ENCODE measurements around the gene SLFN11. TPM values are rescaled to one million over a fixed set of nuclear protein-coding genes. Genes with fewer than 3 reads are reported as not detected.

The SLFN11 gene
- total RNA-seq, 1 donor from 2014 or later, result 0.25 TPM

- H3K79me2 ChIP-seq (ENCODE audit: insufficient read depth, low read length), result no peaks in the 10 kb centered on the region
- no peaks in the 10 kb centered on the region for H3K9me3 Mint-ChIP-seq (ENCODE audit: unreplicated experiment)
- H3K9me3 ChIP-seq (ENCODE audit: insufficient read depth, low read depth, low read length), result no peaks in the 10 kb centered on the region
- peak overlapping the region; percentile 82 for H3K4me2 ChIP-seq (ENCODE audit: low read length)
- H3K4me1 Mint-ChIP-seq (ENCODE audit: low read depth, unreplicated experiment), result peaks cover 4% of the 10 kb centered on the region
- H3K27me3 ChIP-seq (ENCODE audit: insufficient read depth, low read length), result peaks cover 26% of the 10 kb centered on the region
- H3K27me3 Mint-ChIP-seq (ENCODE audit: low read depth, unreplicated experiment), result peaks cover 46% of the 10 kb centered on the region
- no peak overlapping the region for H3K9ac ChIP-seq (ENCODE audit: low read length)
- TF ChIP-seq EZH2 (IDR thresholded peaks at IDR 0.05; ENCODE audit: insufficient read depth, low read length) (no peak), CTCF (IDR thresholded peaks at IDR 0.05; ENCODE audit: insufficient read depth, low read depth, low read length) (no peak)
- peak overlapping the region; percentile 7 for H3K4me3 ChIP-seq (ENCODE audit: insufficient read depth, low read depth, low read length)
- no peaks in the 10 kb centered on the region for H4K20me1 ChIP-seq (ENCODE audit: insufficient read depth, low read length)
- H3K4me1 ChIP-seq (ENCODE audit: insufficient read depth, low read length), result peaks cover 12% of the 10 kb centered on the region
- H3K27ac Mint-ChIP-seq (ENCODE audit: unreplicated experiment), result peak overlapping the region; percentile 75
- no peaks in the 10 kb centered on the region for H3K36me3 Mint-ChIP-seq (ENCODE audit: low read depth, unreplicated experiment)
- no peaks in the 10 kb centered on the region for H3K36me3 ChIP-seq (ENCODE audit: insufficient read depth, low read length)
- DNase-seq (ENCODE audit: low read depth) (no peak), FAIRE-seq (no peak)
- H3K27ac ChIP-seq (ENCODE audit: low read depth, low read length), result no peak overlapping the region
- H2AFZ ChIP-seq (ENCODE audit: low read depth, low read length), result peak overlapping the region; percentile 77
- peak overlapping the region; percentile 82 for H3K4me3 Mint-ChIP-seq (ENCODE audit: unreplicated experiment)
These were observed 27.9 kb downstream of the SLFN11 start for GRCh38 chr17:35345445-35345925.

- Histone ChIP-seq H2AFZ (ENCODE audit: low read depth, low read length) (no peak overlapping the region), H4K20me1 (ENCODE audit: insufficient read depth, low read length) (no peaks in the 10 kb centered on the region), H3K27me3 (ENCODE audit: insufficient read depth, low read length) (peaks cover 26% of the 10 kb centered on the region), H3K9ac (ENCODE audit: low read length) (no peak overlapping the region), H3K36me3 (ENCODE audit: insufficient read depth, low read length) (no peaks in the 10 kb centered on the region), H3K4me2 (ENCODE audit: low read length) (no peak overlapping the region), H3K79me2 (ENCODE audit: insufficient read depth, low read length) (no peaks in the 10 kb centered on the region), H3K27ac (ENCODE audit: low read depth, low read length) (no peak overlapping the region), H3K9me3 (ENCODE audit: insufficient read depth, low read depth, low read length) (no peaks in the 10 kb centered on the region), H3K4me1 (ENCODE audit: insufficient read depth, low read length) (peaks cover 12% of the 10 kb centered on the region), H3K4me3 (ENCODE audit: insufficient read depth, low read depth, low read length) (no peak overlapping the region)
- TF ChIP-seq CTCF (IDR thresholded peaks at IDR 0.05; ENCODE audit: insufficient read depth, low read depth, low read length), result no peak
- no peak for TF ChIP-seq EZH2 (IDR thresholded peaks at IDR 0.05; ENCODE audit: insufficient read depth, low read length)
- Mint-ChIP-seq H3K4me1 (ENCODE audit: low read depth, unreplicated experiment) (peaks cover 4% of the 10 kb centered on the region), H3K36me3 (ENCODE audit: low read depth, unreplicated experiment) (no peaks in the 10 kb centered on the region), H3K9me3 (ENCODE audit: unreplicated experiment) (peaks cover 1% of the 10 kb centered on the region), H3K4me3 (ENCODE audit: unreplicated experiment) (no peak overlapping the region), H3K27ac (ENCODE audit: unreplicated experiment) (no peak overlapping the region), H3K27me3 (ENCODE audit: low read depth, unreplicated experiment) (peaks cover 46% of the 10 kb centered on the region)
- no peak for FAIRE-seq
- DNase-seq (ENCODE audit: low read depth), result no peak
These were observed 29.2 kb downstream of the SLFN11 start for GRCh38 chr17:35344262-35344661.

DNA sequence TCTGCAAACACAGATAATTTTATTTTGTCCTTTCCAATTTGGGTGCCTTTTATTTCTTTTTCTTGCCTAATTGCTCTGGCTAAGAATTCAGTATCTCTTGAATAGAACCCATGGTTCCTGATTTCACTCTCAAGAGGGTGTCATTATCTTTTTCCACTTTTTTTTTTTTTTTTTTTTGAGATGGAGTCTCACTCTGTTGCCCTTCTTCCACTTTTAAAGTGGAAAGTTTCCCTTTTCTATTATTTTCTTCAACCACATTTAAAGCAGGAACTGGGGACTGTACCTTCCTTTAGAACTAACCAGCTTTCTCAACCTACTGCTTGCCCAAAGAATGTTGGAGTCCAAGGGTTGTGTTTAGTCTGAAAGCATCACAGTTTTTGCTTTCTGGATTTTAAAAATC, 31.1 kb downstream of the SLFN11 start:
- Histone ChIP-seq H3K36me3 (ENCODE audit: insufficient read depth, low read length) (no peaks in the 10 kb centered on the region), H3K4me1 (ENCODE audit: insufficient read depth, low read length) (peaks cover 12% of the 10 kb centered on the region), H2AFZ (ENCODE audit: low read depth, low read length) (no peak overlapping the region), H4K20me1 (ENCODE audit: insufficient read depth, low read length) (no peaks in the 10 kb centered on the region), H3K27me3 (ENCODE audit: insufficient read depth, low read length) (peaks cover 26% of the 10 kb centered on the region), H3K4me3 (ENCODE audit: insufficient read depth, low read depth, low read length) (no peak overlapping the region), H3K27ac (ENCODE audit: low read depth, low read length) (no peak overlapping the region), H3K9me3 (ENCODE audit: insufficient read depth, low read depth, low read length) (no peaks in the 10 kb centered on the region), H3K79me2 (ENCODE audit: insufficient read depth, low read length) (no peaks in the 10 kb centered on the region), H3K4me2 (ENCODE audit: low read length) (no peak overlapping the region), H3K9ac (ENCODE audit: low read length) (no peak overlapping the region)
- no peak overlapping the region for H3K27ac Mint-ChIP-seq (ENCODE audit: unreplicated experiment)
- TF ChIP-seq EZH2 (IDR thresholded peaks at IDR 0.05; ENCODE audit: insufficient read depth, low read length) (no peak), CTCF (IDR thresholded peaks at IDR 0.05; ENCODE audit: insufficient read depth, low read depth, low read length) (no peak)
- DNase-seq (ENCODE audit: low read depth), result no peak
- H3K36me3 Mint-ChIP-seq (ENCODE audit: low read depth, unreplicated experiment), result no peaks in the 10 kb centered on the region
- no peak overlapping the region for H3K4me3 Mint-ChIP-seq (ENCODE audit: unreplicated experiment)
- peaks cover 1% of the 10 kb centered on the region for H3K9me3 Mint-ChIP-seq (ENCODE audit: unreplicated experiment)
- FAIRE-seq, result no peak
- peaks cover 39% of the 10 kb centered on the region for H3K27me3 Mint-ChIP-seq (ENCODE audit: low read depth, unreplicated experiment)
- peaks cover 4% of the 10 kb centered on the region for H3K4me1 Mint-ChIP-seq (ENCODE audit: low read depth, unreplicated experiment)

All from astrocyte (in vitro differentiated cells and primary cell).